Heart right ventricle (tissue), 16 donors: ENCODE data around the gene RAP1GAP2. TPM values are rescaled to one million over a fixed set of nuclear protein-coding genes. Genes with fewer than 3 reads are reported as not detected.

Source experiments
- ATAC-seq, 8 donors: fragments of 200-7000 bp; cut with Tn5 transposase; one replicate each; pipeline ENCODE4 v1.9.1; 2020; ENCODE audit warnings: mild to moderate bottlenecking in 8 of 8, moderate library complexity in 8 of 8, moderate number of reproducible peaks in 1 of 8
- DNase-seq, 2 donors: peaks; one replicate each; pipeline ENCODE4 v3.0.0-alpha.2; 2020
- H3K27ac ChIP-seq, 10 donors: fragments of 200-600 bp; sonication (generic) in 2 of 10; one replicate each; pipeline versions ENCODE4 v1.5.0 to v1.8.0; 2020 to 2022; ENCODE audit warnings: mild to moderate bottlenecking in 3 of 10
- H3K27me3 ChIP-seq, 7 donors: fragments of 200-600 bp; one replicate each; pipeline ENCODE4 v1.8.0; 2021 to 2022; ENCODE audit warnings: mild to moderate bottlenecking in 2 of 7
- H3K36me3 ChIP-seq, 9 donors: fragments of 200-600 bp; sonication (generic) in 1 of 9; one replicate each; pipeline versions ENCODE4 v1.5.0 to v1.8.0; 2020 to 2022; ENCODE audit warnings: mild to moderate bottlenecking in 2 of 9
- H3K4me1 ChIP-seq, 9 donors: fragments of 200-600 bp; sonication (generic) in 1 of 9; one replicate each; pipeline versions ENCODE4 v1.5.0 to v1.8.0; 2020 to 2022; ENCODE audit warnings: mild to moderate bottlenecking in 4 of 9
- H3K4me3 ChIP-seq, 10 donors: fragments of 200-600 bp; sonication (generic) in 2 of 10; one replicate each; pipeline versions ENCODE4 v1.5.0 to v1.8.0; 2020 to 2022; ENCODE audit warnings: mild to moderate bottlenecking in 7 of 10, moderate library complexity in 2 of 10
- H3K9me3 ChIP-seq, 11 donors: fragments of 200-600 bp in 10 of 11; sonication (generic) in 2 of 11; one replicate each; pipeline versions ENCODE4 v1.5.0 to v1.8.0; 2013 to 2022; ENCODE audit warnings: mild to moderate bottlenecking in 2 of 11, control low read depth in 1 of 11, moderate library complexity in 1 of 11
- WGBS, 2 donors: extraction: QIAGEN DNeasy Blood & Tissue Kit; methylation state at CpG; one replicate each; pipeline ENCODE4 v1.1.7; 2013; ENCODE audit warnings: inconsistent platforms in 1 of 2; 5-methylcytosine and 5-hydroxymethylcytosine counted together
- intact Hi-C, 10 donors: fragments of 100-400 bp; cut with DNase I; formaldehyde crosslinking; loops; one replicate each; pipeline versions ENCODE4 v1.11.1 to v1.14.2; 2022
- polyA plus RNA-seq, 2 donors: library from polyadenylated mRNA; stranded (reverse); fragments of 200-250 nt; gene quantifications; one replicate each; pipeline ENCODE4 v1.2.3, GENCODE V29; 2013
- total RNA-seq, 10 donors: library from RNA; stranded (reverse); fragmentation: NEBNext Ultra II Directional in 3 of 10; extraction: Animal tissue kit (Norgen Biotek cat#: 25700) in 3 of 10; gene quantifications; one replicate each; pipeline versions ENCODE4 v1.2.1 to v1.2.4, GENCODE V29; 2021 to 2023
- TF ChIP-seq, protein P1 (sequence below), 9 donors: fragments of 200-600 bp; sonication (generic) in 2 of 9; IDR thresholded peaks; one replicate each; pipeline versions ENCODE4 v1.5.0 to v1.8.0; 2021 to 2022; ENCODE audit warnings: antibody characterized with exemption in 9 of 9, mild to moderate bottlenecking in 5 of 9, moderate library complexity in 1 of 9
- donor health status: Arrhythmogenic right ventricular cardiomyopathy.
- donor health status: ischemic (EF 13 %, LVEDD 7.1; RV severe dilation, severe dysfunction).
- donor health status: healthy with polysubstance abuse.
- donor health status: DM: no; HTN: yes; CAD: no.
- donor health status: DM: no; HTN: no; CAD: no.
- donor health status: ischemic (EF 25% LVEDD 6.9; RV normal size, moderate dysfunction).
- donor health status: ischemic (EF 25% LVEDD 5.7; RV mildly dilated, moderate dysfunction).
- donor health status: healthy.
- donor health status: DM: yes; HTN: yes; CAD: no.
- donor health status: Ischemic cardiomyopathy.
- donor health status: ischemic (EF 35%, LVEDD 5.7; RV mildly dilated, moderate dysfunction).
- donor health status: nonischemic (EF 11% LVEDD 7.7; RV severe dilation, severe dysfunction).
- donor health status: DM: yes; HTN: yes; CAD: no.
- donor health status: PGD.
- donor health status: ischemic (EF 29% LVEDD 5.4; RV normal size, mild dysfunction).
- donor health status: nonischemic (EF 23%, LVEDD 6.1; RV moderate dilation, normal function).

RAP1GAP2 gene
- total and polyA plus RNA-seq, 12 donors: 9.5 to 51.3 (median 34.6) TPM

DNA sequence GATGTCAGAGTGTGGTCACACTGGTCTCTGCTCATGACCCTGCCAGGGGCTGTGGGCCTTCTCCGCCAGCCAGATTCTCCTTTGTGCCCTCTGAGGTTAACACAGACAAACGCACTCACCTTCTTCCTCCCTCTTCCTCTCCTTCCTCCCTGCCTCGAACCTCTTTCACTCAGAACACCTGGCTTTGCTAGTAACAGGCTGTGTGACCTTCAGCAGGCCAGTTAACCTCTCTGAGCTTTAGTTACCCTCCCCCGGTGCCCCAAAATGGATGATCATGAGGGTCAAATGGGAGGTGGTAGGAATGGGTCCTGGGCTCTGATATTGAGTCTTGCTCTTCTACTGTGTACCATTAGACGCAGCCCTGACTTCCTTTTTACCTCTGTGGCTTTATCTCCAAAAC, 140.1 kb downstream of the RAP1GAP2 start:
- Histone ChIP-seq H3K4me3 (no peak overlapping the region), H3K36me3 (peaks cover 0 to 8% (median 0%) of the 10 kb centered on the region in 9 donors), H3K9me3 (no peaks in the 10 kb centered on the region), H3K4me1 (peaks cover 0 to 16% (median 6%) of the 10 kb centered on the region in 9 donors), H3K27me3 (no peaks in the 10 kb centered on the region), H3K27ac (no peak overlapping the region)
- no peak for DNase-seq
- TF ChIP-seq, protein P1, sequence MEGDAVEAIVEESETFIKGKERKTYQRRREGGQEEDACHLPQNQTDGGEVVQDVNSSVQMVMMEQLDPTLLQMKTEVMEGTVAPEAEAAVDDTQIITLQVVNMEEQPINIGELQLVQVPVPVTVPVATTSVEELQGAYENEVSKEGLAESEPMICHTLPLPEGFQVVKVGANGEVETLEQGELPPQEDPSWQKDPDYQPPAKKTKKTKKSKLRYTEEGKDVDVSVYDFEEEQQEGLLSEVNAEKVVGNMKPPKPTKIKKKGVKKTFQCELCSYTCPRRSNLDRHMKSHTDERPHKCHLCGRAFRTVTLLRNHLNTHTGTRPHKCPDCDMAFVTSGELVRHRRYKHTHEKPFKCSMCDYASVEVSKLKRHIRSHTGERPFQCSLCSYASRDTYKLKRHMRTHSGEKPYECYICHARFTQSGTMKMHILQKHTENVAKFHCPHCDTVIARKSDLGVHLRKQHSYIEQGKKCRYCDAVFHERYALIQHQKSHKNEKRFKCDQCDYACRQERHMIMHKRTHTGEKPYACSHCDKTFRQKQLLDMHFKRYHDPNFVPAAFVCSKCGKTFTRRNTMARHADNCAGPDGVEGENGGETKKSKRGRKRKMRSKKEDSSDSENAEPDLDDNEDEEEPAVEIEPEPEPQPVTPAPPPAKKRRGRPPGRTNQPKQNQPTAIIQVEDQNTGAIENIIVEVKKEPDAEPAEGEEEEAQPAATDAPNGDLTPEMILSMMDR (IDR thresholded peaks at IDR 0.05): no peak
- intact Hi-C loops: loop anchor here in 2 of 10 donors (10.0 kb wide), 2 partner anchors 68 to 82 kb away; no protein-coding TSS in a partner anchor
- 86 to 87% methylated on average over 5 of the region's 5 CpGs for WGBS, 2 donors
- no peak for ATAC-seq

DNA sequence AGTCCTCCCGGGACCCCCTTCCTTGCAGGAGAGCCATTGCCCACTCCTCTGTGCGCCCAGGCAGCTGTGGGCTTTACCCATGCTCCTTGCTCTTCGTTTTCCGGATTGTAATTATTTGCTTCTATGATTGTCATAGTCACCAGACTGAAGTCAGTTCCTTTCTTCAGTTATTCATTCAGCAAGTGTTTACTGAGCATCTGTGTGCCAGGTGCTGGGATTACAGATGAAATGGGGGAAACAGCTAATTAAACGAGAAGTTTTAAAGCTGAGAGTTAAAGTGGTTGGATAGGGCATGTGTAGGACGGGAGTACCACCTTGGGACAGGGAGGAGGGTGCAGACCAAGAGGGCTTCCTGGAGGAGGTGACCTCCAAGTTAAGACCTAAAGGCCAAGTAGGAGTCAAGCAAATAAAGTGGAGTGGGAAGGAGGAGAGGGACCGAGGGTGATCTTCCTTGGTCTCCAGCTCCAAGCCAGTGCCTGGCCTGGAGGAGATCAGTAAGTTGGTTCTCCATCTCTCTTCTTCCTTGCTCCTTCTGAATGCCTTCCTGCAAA, 140.6 kb downstream of the RAP1GAP2 start:
- WGBS, 2 donors: 92% methylated on average over 7 of the region's 7 CpGs
- Histone ChIP-seq H3K4me1 (peaks cover 0 to 16% (median 6%) of the 10 kb centered on the region in 9 donors), H3K36me3 (peaks cover 0 to 8% (median 0%) of the 10 kb centered on the region in 9 donors), H3K9me3 (no peaks in the 10 kb centered on the region), H3K27ac (no peak overlapping the region), H3K4me3 (no peak overlapping the region), H3K27me3 (no peaks in the 10 kb centered on the region)
- intact Hi-C loops: loop anchor here in 2 of 10 donors (10.0 kb wide), 2 partner anchors 68 to 82 kb away; no protein-coding TSS in a partner anchor
- DNase-seq (no peak), ATAC-seq (no peak)
- TF ChIP-seq, protein P1 (IDR thresholded peaks at IDR 0.05): no peak

DNA sequence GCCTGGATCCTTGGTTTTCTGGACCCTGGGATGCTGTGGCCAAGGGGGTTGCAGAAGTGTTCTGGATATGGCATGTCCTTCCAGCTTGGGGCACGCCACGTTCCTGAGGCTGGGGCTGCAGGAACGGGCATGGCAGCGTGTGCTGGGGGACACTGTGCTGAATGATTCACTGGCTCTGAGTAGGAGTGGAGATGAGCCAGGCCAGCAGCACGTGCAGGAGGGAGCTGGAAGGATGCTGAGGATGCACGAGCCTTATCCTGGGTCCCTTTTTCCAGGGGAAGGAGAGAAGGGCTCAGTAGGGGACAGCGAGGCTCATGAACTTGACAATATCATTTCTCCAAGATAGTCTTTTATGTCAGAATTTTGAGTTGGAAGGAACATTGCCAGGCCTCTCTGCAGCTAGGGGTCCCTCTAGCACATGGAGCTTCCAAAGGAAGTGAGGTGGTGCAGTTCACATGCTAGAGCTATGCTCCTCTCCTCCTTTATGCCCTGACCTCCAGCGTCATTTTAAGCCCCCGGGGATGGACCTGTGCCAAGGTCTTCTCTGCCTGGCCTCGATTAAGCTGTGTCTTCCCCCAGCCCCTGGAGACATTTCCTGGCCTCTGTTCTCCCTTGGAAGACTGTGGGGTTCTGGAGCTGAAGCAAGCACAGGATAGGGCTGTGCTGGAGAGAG, 141.2 kb downstream of the RAP1GAP2 start:
- H3K4me3 ChIP-seq: no peak overlapping the region
- DNase-seq (no peak), ATAC-seq (no peak)
- 54% methylated on average over 10 of the region's 10 CpGs for WGBS, 2 donors
- no peaks in the 10 kb centered on the region for H3K27me3 ChIP-seq
- TF ChIP-seq, protein P1 (IDR thresholded peaks at IDR 0.05): peak in 2 of 9 donors; percentile 9 to 19
- intact Hi-C loops: loop anchor here in 2 of 10 donors (10.0 kb wide), 2 partner anchors 67 to 83 kb away; no protein-coding TSS in a partner anchor
- H3K9me3 ChIP-seq: no peaks in the 10 kb centered on the region
- no peak overlapping the region for H3K27ac ChIP-seq
- H3K4me1 ChIP-seq: peaks cover 0 to 16% (median 6%) of the 10 kb centered on the region in 9 donors
- H3K36me3 ChIP-seq: peaks cover 0 to 8% (median 0%) of the 10 kb centered on the region in 9 donors

DNA sequence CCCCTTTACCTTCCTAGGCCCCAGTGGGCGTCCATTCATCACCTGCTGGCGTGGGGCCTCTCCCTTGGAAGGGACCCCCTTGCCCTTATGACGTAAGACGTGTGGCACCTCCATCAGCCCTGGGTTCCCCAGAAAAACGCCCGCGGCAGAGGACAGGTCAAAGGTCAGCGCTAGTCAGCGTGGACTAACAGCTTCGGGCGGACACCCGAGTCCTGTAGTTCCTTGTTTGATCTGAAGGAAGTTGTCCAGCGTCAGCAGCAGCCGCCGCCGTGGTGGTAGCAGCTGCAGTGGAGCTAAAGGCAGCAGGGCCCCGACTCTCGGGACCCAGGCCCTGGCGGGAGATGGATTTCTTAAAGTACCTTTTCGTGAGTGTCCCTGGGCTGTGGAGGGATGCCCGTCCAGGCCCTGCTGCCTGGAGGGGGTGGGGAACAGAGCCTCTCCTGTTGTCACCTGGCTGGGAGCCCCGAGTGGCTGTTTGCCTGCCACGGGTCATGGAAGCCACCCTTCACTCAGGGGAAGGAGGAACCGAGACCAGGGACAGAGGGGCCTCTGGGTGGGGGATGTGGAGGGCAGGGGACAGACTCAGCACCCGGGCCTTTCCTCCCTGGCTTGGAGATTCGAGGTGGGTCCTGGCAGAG, 143.6 kb downstream of the RAP1GAP2 start:
- peak; percentile 6 to 75 (median 44) for ATAC-seq

More for the DNA sequence above, 143.6 kb downstream of the RAP1GAP2 start:
- peaks cover 0 to 23% (median 6%) of the 10 kb centered on the region in 9 donors for H3K4me1 ChIP-seq
- no peaks in the 10 kb centered on the region for H3K9me3 ChIP-seq
- DNase-seq: peak in 1 of 2 donors; percentile 30
- H3K36me3 ChIP-seq: no peaks in the 10 kb centered on the region
- intact Hi-C loops: loop anchor here in 2 of 10 donors (10.0 kb wide), 2 partner anchors 65 to 85 kb away; no protein-coding TSS in a partner anchor
- peak overlapping the region in 1 of 10 donors; percentile 16 for H3K4me3 ChIP-seq
- WGBS, 2 donors: 68 to 72% methylated on average over 26 of the region's 26 CpGs
- H3K27me3 ChIP-seq: no peaks in the 10 kb centered on the region
- peak overlapping the region; percentile 35 to 73 (median 63) for H3K27ac ChIP-seq
- TF ChIP-seq, protein P1 (IDR thresholded peaks at IDR 0.05): no peak
